ENCODE measurements around the gene SULT2B1. TPM values are rescaled to one million over a fixed set of nuclear protein-coding genes. Genes with fewer than 3 reads are reported as not detected.

The SULT2B1 gene
- polyA plus RNA-seq, 1 experiment = 0.25 TPM

DNA sequence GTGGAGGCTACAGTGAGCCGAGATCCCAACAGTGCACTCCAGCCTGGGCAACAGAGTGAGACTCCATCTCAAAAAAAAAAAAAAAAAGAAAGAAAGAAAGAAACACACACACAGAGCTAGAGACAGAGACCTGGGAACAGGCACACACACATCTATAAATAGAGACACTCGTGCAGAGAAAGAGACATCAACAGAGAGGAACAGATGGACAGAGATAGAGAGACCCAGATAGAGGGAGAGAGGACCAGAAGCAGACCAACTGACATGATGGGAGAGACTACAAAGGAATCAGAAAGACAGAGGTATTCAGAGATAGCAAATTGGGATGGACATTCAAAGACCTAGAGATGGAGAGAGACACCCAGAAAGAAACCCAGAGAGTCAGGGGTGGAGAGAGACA, 96.2 kb downstream of the SULT2B1 start:
- CTCF ChIA-PET = interaction anchor here (0.7 kb wide), 1 partner anchor 194 kb away, joined by 3 read pairs; no protein-coding TSS in a partner anchor

More for the DNA sequence above, 96.2 kb downstream of the SULT2B1 start:
- Histone ChIP-seq H3K27me3 (ENCODE audit: control insufficient read depth, insufficient read depth, low read length) (0 out of 2 replicates have a peak, but pooled peaks cover 2% of the 10 kb centered on the region), H3K4me3 (ENCODE audit: low read depth, low read length) (no peak overlapping the region), H3K36me3 (ENCODE audit: control insufficient read depth, insufficient read depth, low read length) (no peaks in the 10 kb centered on the region)
- POLR2A ChIA-PET = no interaction called here
- TF ChIP-seq, protein P1, sequence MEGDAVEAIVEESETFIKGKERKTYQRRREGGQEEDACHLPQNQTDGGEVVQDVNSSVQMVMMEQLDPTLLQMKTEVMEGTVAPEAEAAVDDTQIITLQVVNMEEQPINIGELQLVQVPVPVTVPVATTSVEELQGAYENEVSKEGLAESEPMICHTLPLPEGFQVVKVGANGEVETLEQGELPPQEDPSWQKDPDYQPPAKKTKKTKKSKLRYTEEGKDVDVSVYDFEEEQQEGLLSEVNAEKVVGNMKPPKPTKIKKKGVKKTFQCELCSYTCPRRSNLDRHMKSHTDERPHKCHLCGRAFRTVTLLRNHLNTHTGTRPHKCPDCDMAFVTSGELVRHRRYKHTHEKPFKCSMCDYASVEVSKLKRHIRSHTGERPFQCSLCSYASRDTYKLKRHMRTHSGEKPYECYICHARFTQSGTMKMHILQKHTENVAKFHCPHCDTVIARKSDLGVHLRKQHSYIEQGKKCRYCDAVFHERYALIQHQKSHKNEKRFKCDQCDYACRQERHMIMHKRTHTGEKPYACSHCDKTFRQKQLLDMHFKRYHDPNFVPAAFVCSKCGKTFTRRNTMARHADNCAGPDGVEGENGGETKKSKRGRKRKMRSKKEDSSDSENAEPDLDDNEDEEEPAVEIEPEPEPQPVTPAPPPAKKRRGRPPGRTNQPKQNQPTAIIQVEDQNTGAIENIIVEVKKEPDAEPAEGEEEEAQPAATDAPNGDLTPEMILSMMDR (IDR thresholded peaks at IDR 0.05; ENCODE audit: insufficient read depth, low read depth, low read length) = no peak
- no peak for DNase-seq (ENCODE audit: low read depth)

Other genes with a start within 250 kb of the SULT2B1 start
- gene EMP3, start 226.6 kb upstream of the SULT2B1 start, polyA plus RNA-seq (2011; rRNA removed) = 351 and 472 TPM in 2 replicates
- 5.7 and 9.9 TPM in 2 replicates for gene TMEM143, start 188.2 kb upstream of the SULT2B1 start, polyA plus RNA-seq (2011; rRNA removed)
- gene SYNGR4, start 187.8 kb upstream of the SULT2B1 start, polyA plus RNA-seq (2011; rRNA removed) = not detected in 2 replicates
- gene KDELR1, start 160.6 kb upstream of the SULT2B1 start, polyA plus RNA-seq (2011; rRNA removed) = 237 and 273 TPM in 2 replicates
- gene GRIN2D, start 158.5 kb upstream of the SULT2B1 start, polyA plus RNA-seq (2011; rRNA removed) = 0.36 and 0.64 TPM in 2 replicates
- 13.9 and 20.0 TPM in 2 replicates for gene GRWD1, start 106.2 kb upstream of the SULT2B1 start, polyA plus RNA-seq (2011; rRNA removed)
- 0.31 and 0.34 TPM in 2 replicates for gene KCNJ14, start 96.6 kb upstream of the SULT2B1 start, polyA plus RNA-seq (2011; rRNA removed)
- 40.5 and 65.8 TPM in 2 replicates for gene CYTH2, start 82.8 kb upstream of the SULT2B1 start, polyA plus RNA-seq (2011; rRNA removed)
- gene LMTK3, start 40.3 kb upstream of the SULT2B1 start, polyA plus RNA-seq (2011; rRNA removed) = 0.04 TPM in 1 of 2 replicates, not detected in the other
- gene SPACA4, start 54.6 kb downstream of the SULT2B1 start, polyA plus RNA-seq (2011; rRNA removed) = not detected in 2 replicates
- gene FAM83E, start 62.9 kb downstream of the SULT2B1 start, polyA plus RNA-seq (2011; rRNA removed) = 0.16 TPM in 1 of 2 replicates, not detected in the other
- gene RPL18, start 67.0 kb downstream of the SULT2B1 start, polyA plus RNA-seq (2011; rRNA removed) = 1,260 and 1,324 TPM in 2 replicates
- gene SPHK2, start 67.3 kb downstream of the SULT2B1 start, polyA plus RNA-seq (2011; rRNA removed) = 5.6 and 9.2 TPM in 2 replicates
- 4.3 and 5.3 TPM in 2 replicates for gene DBP, start 85.2 kb downstream of the SULT2B1 start, polyA plus RNA-seq (2011; rRNA removed)
- 3.0 and 3.2 TPM in 2 replicates for gene CA11, start 94.0 kb downstream of the SULT2B1 start, polyA plus RNA-seq (2011; rRNA removed)
- gene NTN5, start 120.8 kb downstream of the SULT2B1 start, polyA plus RNA-seq (2011; rRNA removed) = 0.10 and 0.11 TPM in 2 replicates
- gene FUT2, start 143.8 kb downstream of the SULT2B1 start, polyA plus RNA-seq (2011; rRNA removed) = not detected in 2 replicates
- 0.86 and 1.5 TPM in 2 replicates for gene MAMSTR, start 167.6 kb downstream of the SULT2B1 start, polyA plus RNA-seq (2011; rRNA removed)
- 0.76 and 1.1 TPM in 2 replicates for gene RASIP1, start 188.4 kb downstream of the SULT2B1 start, polyA plus RNA-seq (2011; rRNA removed)
- not detected in 2 replicates for gene IZUMO1, start 194.7 kb downstream of the SULT2B1 start, polyA plus RNA-seq (2011; rRNA removed)
- gene FUT1, start 200.5 kb downstream of the SULT2B1 start, polyA plus RNA-seq (2011; rRNA removed) = 0.32 and 0.37 TPM in 2 replicates
- not detected in 2 replicates for gene FGF21, start 203.4 kb downstream of the SULT2B1 start, polyA plus RNA-seq (2011; rRNA removed)